H1 (cell line): Measurements from ENCODE around the gene ARID1B. TPM values are rescaled to one million over a fixed set of nuclear protein-coding genes. Genes with fewer than 3 reads are reported as not detected.

Experiments used
- CTCF ChIA-PET: fragments of 300-600 bp; sonication (Branson Sonifier 250); formaldehyde crosslinking; loops from one replicate; lab custom pipeline; 2021; ENCODE audit not compliant: partially characterized antibody; lab: Charles Lee
- POLR2A ChIA-PET: fragments of 300-600 bp; sonication (Branson Sonifier 250); formaldehyde crosslinking; loops from one replicate; lab custom pipeline; 2021; ENCODE audit warnings: inconsistent platforms; ENCODE audit not compliant: partially characterized antibody; lab: Charles Lee
- DNase-seq, 2 experiments: peaks; one replicate each; pipeline versions ENCODE4 v3.0.0 to v3.0.0-alpha.2; 2010 to 2022; ENCODE audit warnings: low spot score in 2 of 2, low read depth in 1 of 2, mixed read lengths in 1 of 2
- FAIRE-seq: peaks from 2 replicates; lab custom pipeline; 2011; peaks lifted over from hg19 to GRCh38; lab: Jason Lieb, UNC
- H2AFZ ChIP-seq: 2 replicates; pipeline ENCODE4 v1.8.1; 2012; ENCODE audit warnings: low read length, inconsistent platforms
- H2AK5ac ChIP-seq: 2 replicates; pipeline ENCODE4 v1.6.1; 2013; ENCODE audit warnings: low read depth, low read length
- H2BK120ac ChIP-seq: replicated peaks from 2 replicates; pipeline ENCODE3; 2013; ENCODE audit warnings: low read depth, low read length, inconsistent platforms
- H2BK12ac ChIP-seq: 2 replicates; pipeline ENCODE4 v1.6.1; 2013; ENCODE audit warnings: low read depth, low read length
- H2BK15ac ChIP-seq: 2 replicates; pipeline ENCODE4 v1.6.1; 2013; ENCODE audit warnings: low read length
- H2BK20ac ChIP-seq: 2 replicates; pipeline ENCODE4 v1.6.1; 2013; ENCODE audit warnings: low read length
- H2BK5ac ChIP-seq: 2 replicates; pipeline ENCODE4 v1.6.1; 2013; ENCODE audit warnings: low read depth, low read length
- H3K14ac ChIP-seq: 2 replicates; pipeline ENCODE4 v1.6.1; 2013; ENCODE audit warnings: inconsistent platforms; ENCODE audit not compliant: insufficient read length
- H3K18ac ChIP-seq: 2 replicates; pipeline ENCODE4 v1.6.1; 2013; ENCODE audit warnings: low read length; ENCODE audit errors: extremely low read depth
- H3K23ac ChIP-seq: 2 replicates; pipeline ENCODE4 v1.6.1; 2013; ENCODE audit warnings: inconsistent platforms; ENCODE audit not compliant: insufficient read length
- H3K23me2 ChIP-seq: 2 replicates; pipeline ENCODE4 v1.6.1; 2013; ENCODE audit warnings: low read depth, low read length
- H3K27ac ChIP-seq: 2 replicates; pipeline ENCODE4 v1.6.1; 2011; ENCODE audit warnings: low read depth, low read length, inconsistent platforms
- H3K27me3 ChIP-seq, 4 experiments: replicated peaks in 1 of 4; 1 replicate in 1 of 4; 2 replicates in 3 of 4; pipeline versions ENCODE4 v1.6.1 to v1.8.1; 2011 to 2013; ENCODE audit warnings: low read length in 3 of 4, mild to moderate bottlenecking in 3 of 4, inconsistent platforms in 2 of 4, mixed read lengths in 2 of 4, moderate library complexity in 1 of 4; ENCODE audit not compliant: control insufficient read depth in 3 of 4, insufficient read depth in 3 of 4; ENCODE audit errors: extremely low read depth in 1 of 4
- H3K36me3 ChIP-seq, 4 experiments: 2 replicates each; pipeline versions ENCODE4 v1.6.1 to v1.8.1; 2011 to 2013; ENCODE audit warnings: mild to moderate bottlenecking in 4 of 4, low read length in 3 of 4, moderate library complexity in 2 of 4, control low read depth in 1 of 4, inconsistent platforms in 1 of 4; ENCODE audit not compliant: insufficient read depth in 4 of 4, control insufficient read depth in 2 of 4
- H3K4ac ChIP-seq: replicated peaks from 2 replicates; pipeline ENCODE3; 2013; ENCODE audit warnings: low read length, low read depth, mixed read lengths, inconsistent platforms; ENCODE audit not compliant: insufficient read length
- H3K4me1 ChIP-seq, 4 experiments: replicated peaks in 1 of 4; 1 replicate in 1 of 4; 2 replicates in 3 of 4; pipeline versions ENCODE4 v1.6.1 to v1.8.1; 2011 to 2013; ENCODE audit warnings: low read length in 3 of 4, inconsistent platforms in 2 of 4, mixed read lengths in 1 of 4; ENCODE audit not compliant: insufficient read depth in 4 of 4, control insufficient read depth in 3 of 4
- H3K4me2 ChIP-seq, 2 experiments: 2 replicates each; pipeline versions ENCODE4 v1.6.1 to v1.8.1; 2011 to 2013; ENCODE audit warnings: low read depth in 2 of 2, low read length in 2 of 2, control low read depth in 1 of 2, inconsistent platforms in 1 of 2, mild to moderate bottlenecking in 1 of 2; ENCODE audit not compliant: insufficient read depth in 1 of 2
- H3K4me3 ChIP-seq, 4 experiments: fragments of 200-600, 300-600 bp in 1 of 4; sonication (generic), shearing (Covaris generic), sonication (Bioruptor Twin) in 1 of 4; 2 replicates each; pipeline versions ENCODE4 v1.5.1 to v1.8.1; 2011 to 2016; ENCODE audit warnings: low read length in 4 of 4, low read depth in 3 of 4, control low read depth in 2 of 4, inconsistent platforms in 2 of 4, mild to moderate bottlenecking in 2 of 4, mixed read lengths in 1 of 4, moderate library complexity in 1 of 4; ENCODE audit not compliant: insufficient read depth in 2 of 4; ENCODE audit errors: extremely low read depth in 1 of 4
- H3K56ac ChIP-seq: replicated peaks from 2 replicates; pipeline ENCODE3; 2013; ENCODE audit warnings: low read depth, mild to moderate bottlenecking, mixed read lengths, low read length, inconsistent platforms; ENCODE audit not compliant: insufficient read length
- H3K79me1 ChIP-seq: 2 replicates; pipeline ENCODE4 v1.6.1; 2013; ENCODE audit warnings: low read depth, low read length, control low read depth
- H3K79me2 ChIP-seq, 2 experiments: 2 replicates each; pipeline versions ENCODE4 v1.6.1 to v1.8.1; 2012 to 2013; ENCODE audit warnings: low read length in 2 of 2, mild to moderate bottlenecking in 2 of 2, inconsistent platforms in 1 of 2; ENCODE audit not compliant: insufficient read depth in 2 of 2, control insufficient read depth in 1 of 2
- H3K9ac ChIP-seq, 4 experiments: replicated peaks in 1 of 4; 1 replicate in 1 of 4; 2 replicates in 3 of 4; pipeline versions ENCODE4 v1.6.1 to v1.8.1; 2011 to 2013; ENCODE audit warnings: low read depth in 3 of 4, low read length in 3 of 4, control low read depth in 2 of 4, mild to moderate bottlenecking in 2 of 4, moderate library complexity in 2 of 4, inconsistent platforms in 1 of 4; ENCODE audit errors: extremely low read depth in 1 of 4
- H3K9me3 ChIP-seq, 2 experiments: 2 replicates each; pipeline versions ENCODE4 v1.6.1 to v1.8.1; 2012 to 2013; ENCODE audit warnings: mild to moderate bottlenecking in 2 of 2, moderate library complexity in 2 of 2, control low read depth in 1 of 2, inconsistent platforms in 1 of 2, low read depth in 1 of 2, low read length in 1 of 2, mixed read lengths in 1 of 2; ENCODE audit not compliant: insufficient read depth in 2 of 2
- H4K20me1 ChIP-seq, 2 experiments: replicated peaks in 1 of 2; 2 replicates each; pipeline versions ENCODE3 to v1.8.1; 2011 to 2013; ENCODE audit warnings: inconsistent platforms in 2 of 2, low read length in 2 of 2, mild to moderate bottlenecking in 1 of 2; ENCODE audit not compliant: insufficient read depth in 2 of 2, control insufficient read depth in 1 of 2
- H4K5ac ChIP-seq: 2 replicates; pipeline ENCODE4 v1.6.1; 2013; ENCODE audit warnings: low read length, low read depth, mixed read lengths, inconsistent platforms; ENCODE audit not compliant: insufficient read length
- H4K8ac ChIP-seq: 2 replicates; pipeline ENCODE4 v1.8.0; 2013; ENCODE audit warnings: mild to moderate bottlenecking, moderate library complexity, low read length, inconsistent platforms; ENCODE audit not compliant: insufficient read depth; ENCODE audit errors: extremely low read depth
- H4K91ac ChIP-seq: replicated peaks from 2 replicates; pipeline ENCODE3; 2013; ENCODE audit warnings: low read length, mixed read lengths, inconsistent platforms; ENCODE audit not compliant: insufficient read length
- BACH1 ChIP-seq: IDR thresholded peaks from 2 replicates; pipeline ENCODE4 v1.6.1; 2012; ENCODE audit warnings: low read length, improper control_type of control experiment
- CBX5 ChIP-seq: fragments of 300-800, 300-1000 bp; sonication (generic); IDR thresholded peaks from 2 replicates; pipeline ENCODE4 v1.7.1; 2016; ENCODE audit warnings: antibody characterized with exemption, low read length, low read depth
- CEBPB ChIP-seq: IDR thresholded peaks from 2 replicates; pipeline ENCODE4 v1.6.1; 2012; ENCODE audit warnings: low read depth, low read length
- CTBP2 ChIP-seq: IDR thresholded peaks from 2 replicates; pipeline ENCODE4 v1.7.0; 2011; ENCODE audit warnings: borderline replicate concordance, mild to moderate bottlenecking, moderate library complexity, mixed read lengths, low read length; ENCODE audit not compliant: insufficient read depth, insufficient read length
- PHF8 ChIP-seq: fragments of 200-600 bp; sonication (generic); conservative IDR thresholded peaks from 2 replicates; pipeline ENCODE4 v1.7.1; 2012; ENCODE audit warnings: low read depth, mild to moderate bottlenecking, inconsistent platforms, low read length, moderate library complexity
- RFX5 ChIP-seq: IDR thresholded peaks from 2 replicates; pipeline ENCODE4 v1.6.1; 2011; ENCODE audit warnings: low read depth, low read length, improper control_type of control experiment, borderline replicate concordance
- SIN3A ChIP-seq, 2 experiments: IDR thresholded peaks in 1 of 2; conservative IDR thresholded peaks in 1 of 2; 2 replicates each; pipeline ENCODE4 v1.6.1; 2011 to 2012; ENCODE audit warnings: low read length in 2 of 2, improper control_type of control experiment in 1 of 2, low read depth in 1 of 2, mild to moderate bottlenecking in 1 of 2
- TAF1 ChIP-seq: IDR thresholded peaks from 2 replicates; pipeline ENCODE4 v1.6.1; 2011; ENCODE audit warnings: mild to moderate bottlenecking, low read depth, low read length
- WGBS, 2 experiments: shearing (Covaris generic) in 1 of 2; methylation state at CpG; one replicate each; pipeline versions ENCODE4 v1.1.6 to v1.1.7; 2013 to 2015; ENCODE audit warnings: low lambda C conversion rate in 2 of 2, mixed read lengths in 2 of 2, inconsistent platforms in 1 of 2, low coverage in 1 of 2, missing lambda C conversion rate in 1 of 2; ENCODE audit not compliant: insufficient replicate concordance in 2 of 2, insufficient coverage in 1 of 2, insufficient read length in 1 of 2; ENCODE audit errors: extremely low coverage in 1 of 2, missing lambda C conversion rate in 1 of 2; 5-methylcytosine and 5-hydroxymethylcytosine counted together
- polyA plus RNA-seq, 7 experiments: library from polyadenylated mRNA; depleted of rRNA in 3 of 7; stranded (reverse) in 5 of 7; unstranded in 2 of 7; fragments of >200 nt in 5 of 7; fragments of 200-250 nt in 2 of 7; gene quantifications; 1 replicate in 5 of 7; 2 replicates in 1 of 7; 4 replicates in 1 of 7; pipeline versions ENCODE4 v1.2.1 to v1.2.3, GENCODE V29; 2011 to 2013; ENCODE audit warnings: missing spikeins in 2 of 7, mixed read lengths in 2 of 7
- total RNA-seq: library from RNA; stranded (reverse); fragmentation: NEBNext Ultra II Directional; extraction: Animal tissue kit (Norgen Biotek cat#: 25700); gene quantifications from 2 replicates; pipeline ENCODE4 v1.2.1, GENCODE V29; 2021
- TF ChIP-seq, protein P1 (sequence below): IDR thresholded peaks from 2 replicates; pipeline ENCODE4 v1.6.1; 2011; ENCODE audit warnings: low read length, improper control_type of control experiment

The ARID1B gene
- total and polyA plus RNA-seq, 2 of the 8 experiments (the other 6 are each of a cell fraction or from before 2014, with no cell fraction given): 24.3 to 70.3 TPM

DNA sequence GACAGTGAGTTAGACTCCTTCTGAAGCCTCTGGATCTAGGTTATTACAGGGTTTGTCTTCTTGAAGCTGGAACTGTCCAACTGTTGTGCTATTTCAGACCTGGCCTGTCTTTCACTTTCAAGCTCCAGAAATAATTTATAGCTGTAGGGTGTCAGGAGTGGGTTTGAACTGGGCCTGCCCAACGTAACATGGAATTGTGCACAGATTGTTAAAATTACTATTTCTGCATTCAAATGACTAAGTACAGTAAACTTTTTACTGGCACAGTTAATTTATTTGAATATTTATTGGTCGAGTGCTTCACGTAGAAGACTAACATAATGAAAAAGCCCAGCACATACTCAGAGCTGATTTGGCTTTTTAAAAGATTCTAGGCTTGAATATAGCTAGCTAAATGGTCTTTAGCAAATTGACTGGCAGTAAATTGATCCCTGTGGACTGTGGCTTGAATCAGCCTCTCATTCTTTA, 74.3 kb downstream of the ARID1B start:
- Histone ChIP-seq H3K9ac (no peak overlapping the region), H3K4me2 (peak overlapping the region in 1 of 2 experiments; percentile 37; a peak in 1 of 4 replicates), H2BK20ac (no peak overlapping the region), H3K27ac (no peak overlapping the region), H4K91ac (no peak overlapping the region), H3K23ac (no peak overlapping the region), H3K4me3 (no peak overlapping the region), H3K4ac (no peak overlapping the region), H2BK5ac (no peak overlapping the region), H3K79me2 (peaks cover 0 to 96% of the 10 kb centered on the region in 2 experiments; a peak in 3 of 4 replicates), H3K23me2 (no peaks in the 10 kb centered on the region; the same call in 1 of the 2 replicates), H2BK15ac (no peak overlapping the region), H2BK120ac (no peak overlapping the region), H3K56ac (no peak overlapping the region), H3K9me3 (no peaks in the 10 kb centered on the region), H3K27me3 (no peaks in the 10 kb centered on the region), H3K36me3 (no peaks in the 10 kb centered on the region), H4K5ac (no peak overlapping the region), H2BK12ac (no peak overlapping the region), H4K8ac (no peak overlapping the region), H3K14ac (no peak overlapping the region), H2AK5ac (no peak overlapping the region), H2AFZ (no peak overlapping the region), H4K20me1 (peaks cover 0 to 4% of the 10 kb centered on the region in 2 experiments), H3K4me1 (peaks cover 4 to 48% (median 27%) of the 10 kb centered on the region in 4 experiments)
- no peak for FAIRE-seq
- WGBS, 2 experiments: 81% methylated on average over 3 of the region's 3 CpGs; no CpG with 5 or more reads in 1 of the 2 experiments
- POLR2A ChIA-PET: no interaction called here
- DNase-seq: no peak
- no peak for TF ChIP-seq BACH1
- TF ChIP-seq TAF1: no peak
- TF ChIP-seq RFX5: no peak
- TF ChIP-seq SIN3A (conservative IDR thresholded peaks at IDR 0.05 in 1 of 2, IDR thresholded peaks at IDR 0.05 in 1 of 2; ENCODE audit: low read depth in 1 of 2, low read length in 2 of 2): no peak
- no peak for TF ChIP-seq CEBPB
- no peak for TF ChIP-seq PHF8
- TF ChIP-seq CBX5: no peak
- no peak for TF ChIP-seq CTBP2
- TF ChIP-seq, protein P1, sequence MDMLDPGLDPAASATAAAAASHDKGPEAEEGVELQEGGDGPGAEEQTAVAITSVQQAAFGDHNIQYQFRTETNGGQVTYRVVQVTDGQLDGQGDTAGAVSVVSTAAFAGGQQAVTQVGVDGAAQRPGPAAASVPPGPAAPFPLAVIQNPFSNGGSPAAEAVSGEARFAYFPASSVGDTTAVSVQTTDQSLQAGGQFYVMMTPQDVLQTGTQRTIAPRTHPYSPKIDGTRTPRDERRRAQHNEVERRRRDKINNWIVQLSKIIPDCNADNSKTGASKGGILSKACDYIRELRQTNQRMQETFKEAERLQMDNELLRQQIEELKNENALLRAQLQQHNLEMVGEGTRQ: no peak
- TF ChIP-seq, all 59 proteins: peak for 0
- Histone ChIP-seq H3K18ac (no peak overlapping the region), H3K79me1 (peaks cover 1% of the 10 kb centered on the region; the same call in 1 of the 2 replicates)
- CTCF ChIA-PET: interaction anchor here (0.8 to 2.1 kb wide), 4 partner anchors 12 to 195 kb away, joined by 3 to 5 read pairs (median 3); no protein-coding TSS in a partner anchor
